ENCODE data around the gene SGSM2.
A peak's percentile ranks its signal among the peaks of the same experiment; 100 is the strongest.

Gene SGSM2

GRCh38 chr17:2387086-2388019, 50.1 kb downstream of the SGSM2 start:
- DNase-seq, result no peak

- DNase-seq, result no peak
These were observed 50.9 kb downstream of the SGSM2 start for GRCh38 chr17:2388020-2388682.

GRCh38 chr17:2388683-2389055, 51.4 kb downstream of the SGSM2 start:
- peak in 1 of 4 experiments; percentile 38 for DNase-seq

- DNase-seq, result peak in 1 of 4 experiments; percentile 23
These were observed 53.0 kb downstream of the SGSM2 start for GRCh38 chr17:2390199-2390836.

- DNase-seq, result peak in 1 of 4 experiments; percentile 36
These were observed 54.4 kb downstream of the SGSM2 start for GRCh38 chr17:2391597-2392251.

- DNase-seq, result peak; percentile 99 to 100 (median 100)
These were observed 55.2 kb downstream of the SGSM2 start for GRCh38 chr17:2392252-2393173.

GRCh38 chr17:2393174-2393953, 56.1 kb downstream of the SGSM2 start:
- DNase-seq, result peak; percentile 91 to 97 (median 96)

- no peak for DNase-seq
These were observed 56.9 kb downstream of the SGSM2 start for GRCh38 chr17:2393954-2394749.

GRCh38 chr17:2394775-2395201, 57.5 kb downstream of the SGSM2 start:
- DNase-seq, result no peak

GRCh38 chr17:2395258-2396181, 58.2 kb downstream of the SGSM2 start:
- peak; percentile 91 to 97 (median 92) for DNase-seq

GRCh38 chr17:2396192-2396567, 58.9 kb downstream of the SGSM2 start:
- DNase-seq, result no peak

- peak; percentile 97 to 99 (median 98) for DNase-seq
These were observed 59.4 kb downstream of the SGSM2 start for GRCh38 chr17:2396568-2397246.

GRCh38 chr17:2397247-2398171, 60.2 kb downstream of the SGSM2 start:
- no peak for DNase-seq

GRCh38 chr17:2398182-2398581, 60.9 kb downstream of the SGSM2 start:
- peak in 1 of 4 experiments; percentile 22 for DNase-seq

- peak; percentile 84 to 91 (median 88) for DNase-seq
These were observed 61.6 kb downstream of the SGSM2 start for GRCh38 chr17:2398655-2399571.
